A673 (cell line): ENCODE data around the gene BCO1.

ENCODE experiments used
- EZH2 ChIP-seq: fragments of 200-600 bp; sonication (generic); IDR thresholded peaks from 2 replicates; pipeline ENCODE4 v1.6.1; 2017; ENCODE audit warnings: borderline replicate concordance, low read depth, mild to moderate bottlenecking, mixed read lengths, antibody characterized with exemption, low read length; ENCODE audit not compliant: poor library complexity, severe bottlenecking
- TF ChIP-seq, protein P1 (sequence below): fragments of 300-800, 200-600 bp; sonication (generic); conservative IDR thresholded peaks from 2 replicates; pipeline ENCODE4 v1.5.1; 2017; ENCODE audit warnings: low read depth, mild to moderate bottlenecking, antibody characterized with exemption, low read length, moderate library complexity, mixed read lengths

- TF ChIP-seq, protein P1, sequence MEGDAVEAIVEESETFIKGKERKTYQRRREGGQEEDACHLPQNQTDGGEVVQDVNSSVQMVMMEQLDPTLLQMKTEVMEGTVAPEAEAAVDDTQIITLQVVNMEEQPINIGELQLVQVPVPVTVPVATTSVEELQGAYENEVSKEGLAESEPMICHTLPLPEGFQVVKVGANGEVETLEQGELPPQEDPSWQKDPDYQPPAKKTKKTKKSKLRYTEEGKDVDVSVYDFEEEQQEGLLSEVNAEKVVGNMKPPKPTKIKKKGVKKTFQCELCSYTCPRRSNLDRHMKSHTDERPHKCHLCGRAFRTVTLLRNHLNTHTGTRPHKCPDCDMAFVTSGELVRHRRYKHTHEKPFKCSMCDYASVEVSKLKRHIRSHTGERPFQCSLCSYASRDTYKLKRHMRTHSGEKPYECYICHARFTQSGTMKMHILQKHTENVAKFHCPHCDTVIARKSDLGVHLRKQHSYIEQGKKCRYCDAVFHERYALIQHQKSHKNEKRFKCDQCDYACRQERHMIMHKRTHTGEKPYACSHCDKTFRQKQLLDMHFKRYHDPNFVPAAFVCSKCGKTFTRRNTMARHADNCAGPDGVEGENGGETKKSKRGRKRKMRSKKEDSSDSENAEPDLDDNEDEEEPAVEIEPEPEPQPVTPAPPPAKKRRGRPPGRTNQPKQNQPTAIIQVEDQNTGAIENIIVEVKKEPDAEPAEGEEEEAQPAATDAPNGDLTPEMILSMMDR: no peak
- no peak for TF ChIP-seq EZH2
Observed at GRCh38 chr16:81265658-81266451, 27.4 kb downstream of the BCO1 start.
